Prostate gland (tissue), 2 donors: ENCODE measurements around the gene FOXP2. TPM values are rescaled to one million over a fixed set of nuclear protein-coding genes. Genes with fewer than 3 reads are reported as not detected.

Experiments used
- DNase-seq: peaks from one replicate; pipeline ENCODE4 v3.0.0-alpha.2; 2019; ENCODE audit warnings: low spot score
- H3K27ac ChIP-seq, 2 donors: fragments of 200-600 bp; sonication (generic); 2 replicates each; pipeline ENCODE4 v1.5.1; 2017 to 2019
- H3K27me3 ChIP-seq: fragments of 200-600 bp; sonication (generic); replicated peaks from 2 replicates; pipeline ENCODE4 v1.5.1; 2019; ENCODE audit not compliant: insufficient read depth
- H3K36me3 ChIP-seq, 2 donors: fragments of 200-600 bp; sonication (generic); 1 replicate in 1 of 2; 2 replicates in 1 of 2; pipeline versions ENCODE4 v1.5.1 to v1.8.1; 2017 to 2019
- H3K4me1 ChIP-seq: fragments of 200-600 bp; sonication (generic); replicated peaks from 2 replicates; pipeline ENCODE4 v1.5.1; 2019
- H3K4me3 ChIP-seq, 2 donors: fragments of 200-600 bp; sonication (generic); 2 replicates each; pipeline ENCODE4 v1.5.1; 2017 to 2019
- H3K9me3 ChIP-seq: fragments of 200-600 bp; sonication (generic); 2 replicates; pipeline ENCODE4 v1.5.1; 2017
- POLR2A ChIP-seq: fragments of 450-650 bp; IDR thresholded peaks from one replicate; pipeline ENCODE4 v1.6.1; 2016; ENCODE audit warnings: antibody characterized with exemption, mild to moderate bottlenecking
- POLR2AphosphoS5 ChIP-seq: sonication (generic); formaldehyde crosslinking; IDR thresholded peaks from one replicate; pipeline ENCODE4 v1.6.1; 2017; ENCODE audit warnings: antibody characterized with exemption
- whole genome bisulfite sequencing: methylation state at CpG from one replicate; pipeline ENCODE4 v1.1.5; 2018; 5-methylcytosine and 5-hydroxymethylcytosine counted together
- intact Hi-C: fragments of 100-400 bp; cut with DNase I; formaldehyde crosslinking; loops from one replicate; pipeline ENCODE4 v1.14.2; 2022
- total RNA-seq, 2 donors: library from RNA; depleted of rRNA; stranded (reverse); fragments of >200 nt; gene quantifications; one replicate each; pipeline ENCODE4 v1.1.0, GENCODE V29; 2016
- TF ChIP-seq, protein P1 (sequence below), 4 experiments: fragments of 200-600 bp in 2 of 4; fragments of 450-650 bp in 2 of 4; sonication (generic) in 2 of 4; IDR thresholded peaks; 1 replicate in 3 of 4; 2 replicates in 1 of 4; pipeline ENCODE4 v1.5.1; 2016 to 2019; ENCODE audit warnings: antibody characterized with exemption in 4 of 4, mild to moderate bottlenecking in 2 of 4, moderate library complexity in 2 of 4

FOXP2 gene
- total RNA-seq, 2 donors from 2014 or later, result 4.9 to 5.6 TPM

GRCh38 chr7:114405427-114405826, 9.2 kb upstream of the FOXP2 start:
- H3K27me3 ChIP-seq, result no peaks in the 10 kb centered on the region
- no peaks in the 10 kb centered on the region for H3K36me3 ChIP-seq
- no peak overlapping the region for H3K4me3 ChIP-seq
- no peak for DNase-seq
- TF ChIP-seq POLR2A (no peak), POLR2AphosphoS5 (no peak)
- TF ChIP-seq, protein P1, sequence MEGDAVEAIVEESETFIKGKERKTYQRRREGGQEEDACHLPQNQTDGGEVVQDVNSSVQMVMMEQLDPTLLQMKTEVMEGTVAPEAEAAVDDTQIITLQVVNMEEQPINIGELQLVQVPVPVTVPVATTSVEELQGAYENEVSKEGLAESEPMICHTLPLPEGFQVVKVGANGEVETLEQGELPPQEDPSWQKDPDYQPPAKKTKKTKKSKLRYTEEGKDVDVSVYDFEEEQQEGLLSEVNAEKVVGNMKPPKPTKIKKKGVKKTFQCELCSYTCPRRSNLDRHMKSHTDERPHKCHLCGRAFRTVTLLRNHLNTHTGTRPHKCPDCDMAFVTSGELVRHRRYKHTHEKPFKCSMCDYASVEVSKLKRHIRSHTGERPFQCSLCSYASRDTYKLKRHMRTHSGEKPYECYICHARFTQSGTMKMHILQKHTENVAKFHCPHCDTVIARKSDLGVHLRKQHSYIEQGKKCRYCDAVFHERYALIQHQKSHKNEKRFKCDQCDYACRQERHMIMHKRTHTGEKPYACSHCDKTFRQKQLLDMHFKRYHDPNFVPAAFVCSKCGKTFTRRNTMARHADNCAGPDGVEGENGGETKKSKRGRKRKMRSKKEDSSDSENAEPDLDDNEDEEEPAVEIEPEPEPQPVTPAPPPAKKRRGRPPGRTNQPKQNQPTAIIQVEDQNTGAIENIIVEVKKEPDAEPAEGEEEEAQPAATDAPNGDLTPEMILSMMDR (IDR thresholded peaks at IDR 0.05), result peak in 1 of 4 experiments; percentile 40
- no peak overlapping the region for H3K27ac ChIP-seq
- WGBS, result 63% methylated on average over 2 of the region's 2 CpGs
- no peaks in the 10 kb centered on the region for H3K4me1 ChIP-seq
- H3K9me3 ChIP-seq, result no peaks in the 10 kb centered on the region
- intact Hi-C loops, result no loop called here

DNA sequence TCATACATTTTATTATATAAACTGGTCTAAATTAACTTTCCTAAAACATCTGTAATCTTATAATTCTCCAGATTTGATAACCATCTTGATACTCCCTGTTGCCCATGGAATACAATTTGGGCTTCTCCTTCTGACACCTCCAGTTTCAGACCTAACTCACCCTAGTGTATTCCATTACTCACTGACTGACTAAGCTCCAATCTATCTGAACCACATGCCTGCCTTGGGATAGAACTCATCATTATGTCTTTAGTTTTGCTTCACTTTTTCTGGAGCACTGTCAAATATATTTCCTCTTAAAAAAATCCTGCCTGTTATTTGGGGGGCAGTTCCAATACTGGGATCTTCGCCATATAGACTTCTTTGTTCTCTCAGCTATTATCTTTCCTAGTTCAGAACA, 4.9 kb upstream of the FOXP2 start:
- Histone ChIP-seq H3K4me1 (no peaks in the 10 kb centered on the region), H3K27ac (no peak overlapping the region), H3K9me3 (no peaks in the 10 kb centered on the region), H3K4me3 (no peak overlapping the region), H3K27me3 (no peaks in the 10 kb centered on the region), H3K36me3 (no peaks in the 10 kb centered on the region)
- intact Hi-C loops, result loop anchor here (10.0 kb wide), 2 partner anchors 255 to 1265 kb away; no protein-coding TSS in a partner anchor
- no peak for DNase-seq
- 100% methylated on average over 1 of the region's 1 CpG for WGBS
- TF ChIP-seq POLR2AphosphoS5, result no peak
- TF ChIP-seq, protein P1 (IDR thresholded peaks at IDR 0.05), result no peak
- TF ChIP-seq POLR2A, result no peak

GRCh38 chr7:114412548-114412947, 2.1 kb upstream of the FOXP2 start:
- no peak overlapping the region for H3K27ac ChIP-seq
- no peaks in the 10 kb centered on the region for H3K27me3 ChIP-seq
- no peaks in the 10 kb centered on the region for H3K36me3 ChIP-seq
- no peaks in the 10 kb centered on the region for H3K9me3 ChIP-seq
- WGBS, result 93% methylated on average over 4 of the region's 4 CpGs
- no peaks in the 10 kb centered on the region for H3K4me1 ChIP-seq
- TF ChIP-seq POLR2AphosphoS5, result no peak
- TF ChIP-seq, protein P1 (IDR thresholded peaks at IDR 0.05), result no peak
- TF ChIP-seq POLR2A, result no peak
- no peak overlapping the region for H3K4me3 ChIP-seq
- no peak for DNase-seq
- intact Hi-C loops, result loop anchor here (10.0 kb wide), 2 partner anchors 252 to 1262 kb away; no protein-coding TSS in a partner anchor

DNA sequence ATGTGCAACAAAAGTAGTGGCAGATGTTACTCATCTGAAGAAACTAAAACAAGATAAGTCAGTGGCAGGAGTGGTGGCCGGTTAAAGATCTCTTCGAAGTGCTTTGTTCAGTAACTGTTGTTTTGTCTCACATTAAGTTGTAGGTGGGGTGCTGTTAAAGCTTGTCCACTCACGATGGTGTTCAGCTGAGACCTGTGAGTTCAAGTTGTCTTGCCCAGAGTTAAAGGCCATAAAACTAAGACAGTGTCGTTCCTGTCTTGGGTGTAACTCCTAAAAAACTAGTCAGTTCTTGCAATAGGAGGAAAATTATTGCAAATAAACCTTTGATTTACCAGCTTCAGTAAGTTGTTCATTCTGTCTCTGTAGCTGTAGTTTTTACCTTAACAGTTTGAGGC, 857 bp upstream of the FOXP2 start:
- Histone ChIP-seq H3K27ac (no peak overlapping the region), H3K4me3 (no peak overlapping the region), H3K9me3 (no peaks in the 10 kb centered on the region), H3K36me3 (no peaks in the 10 kb centered on the region), H3K4me1 (no peaks in the 10 kb centered on the region), H3K27me3 (no peaks in the 10 kb centered on the region)
- 20% methylated on average over 4 of the region's 4 CpGs for WGBS
- TF ChIP-seq POLR2A, result no peak
- TF ChIP-seq, protein P1 (IDR thresholded peaks at IDR 0.05), result no peak
- no peak for TF ChIP-seq POLR2AphosphoS5
- DNase-seq, result peak; percentile 8
- intact Hi-C loops, result loop anchor here (10.0 kb wide), 2 partner anchors 251 to 1261 kb away; no protein-coding TSS in a partner anchor
